Upper lobe of right lung (tissue), 1 donor: ENCODE measurements around the gene B4GALT3. TPM values are rescaled to one million over a fixed set of nuclear protein-coding genes. Genes with fewer than 3 reads are reported as not detected.

Experiments
- ATAC-seq: fragments of 200-7000 bp; cut with Tn5 transposase; one replicate; pipeline ENCODE4 v1.9.1; 2020; ENCODE audit warnings: mild to moderate bottlenecking, moderate library complexity
- DNase-seq: peaks from one replicate; pipeline ENCODE4 v3.0.0-alpha.2; 2020
- H3K27ac ChIP-seq: fragments of 200-600 bp; one replicate; pipeline ENCODE4 v1.8.0; 2022
- H3K27me3 ChIP-seq: fragments of 200-600 bp; one replicate; pipeline ENCODE4 v1.8.0; 2022; ENCODE audit warnings: mild to moderate bottlenecking
- H3K36me3 ChIP-seq: fragments of 200-600 bp; one replicate; pipeline ENCODE4 v1.8.0; 2022
- H3K4me1 ChIP-seq: fragments of 200-600 bp; one replicate; pipeline ENCODE4 v1.8.0; 2022
- H3K4me3 ChIP-seq: fragments of 200-600 bp; one replicate; pipeline ENCODE4 v1.8.0; 2022; ENCODE audit warnings: mild to moderate bottlenecking
- H3K9me3 ChIP-seq: fragments of 200-600 bp; one replicate; pipeline ENCODE4 v1.8.0; 2022
- CTCF ChIP-seq: fragments of 200-600 bp; IDR thresholded peaks from one replicate; pipeline ENCODE4 v1.8.0; 2022; ENCODE audit warnings: antibody characterized with exemption
- intact Hi-C: fragments of 100-400 bp; cut with DNase I; formaldehyde crosslinking; loops from one replicate; pipeline ENCODE4 v1.11.0; 2022
- total RNA-seq: library from RNA; stranded (reverse); fragmentation: NEBNext Ultra II Directional; extraction: Animal tissue kit (Norgen Biotek cat#: 25700); gene quantifications from one replicate; pipeline ENCODE4 v1.2.1, GENCODE V29; 2021
- donor health status: DM: no; HTN: yes; CAD: no; lungs with severe emphysema.

The B4GALT3 gene
- total RNA-seq, 1 donor from 2014 or later: 35.7 TPM

GRCh38 chr1:161196521-161197451 is 19.5 kb upstream of the B4GALT3 start:
- H3K4me1 ChIP-seq: peaks cover 55% of the 10 kb centered on the region

GRCh38 chr1:161196111-161196510 is 18.8 kb upstream of the B4GALT3 start:
- Histone ChIP-seq H3K36me3 (no peaks in the 10 kb centered on the region), H3K4me3 (peak overlapping the region; percentile 37), H3K9me3 (no peaks in the 10 kb centered on the region), H3K4me1 (peaks cover 49% of the 10 kb centered on the region), H3K27ac (no peak overlapping the region), H3K27me3 (no peaks in the 10 kb centered on the region)
- DNase-seq (no peak), ATAC-seq (no peak)
- intact Hi-C loops: no loop called here
- TF ChIP-seq CTCF: no peak

More at GRCh38 chr1:161196521-161197451, 19.5 kb upstream of the B4GALT3 start:
- no peaks in the 10 kb centered on the region for H3K9me3 ChIP-seq
- no peaks in the 10 kb centered on the region for H3K27me3 ChIP-seq
- ATAC-seq: no peak
- H3K36me3 ChIP-seq: no peaks in the 10 kb centered on the region
- intact Hi-C loops: no loop called here
- peak overlapping the region; percentile 98 for H3K27ac ChIP-seq
- H3K4me3 ChIP-seq: peak overlapping the region; percentile 37
- no peak for TF ChIP-seq CTCF
- DNase-seq: no peak

- Histone ChIP-seq H3K27me3 (no peaks in the 10 kb centered on the region), H3K4me3 (no peak overlapping the region), H3K9me3 (no peaks in the 10 kb centered on the region), H3K4me1 (peaks cover 39% of the 10 kb centered on the region), H3K27ac (no peak overlapping the region), H3K36me3 (no peaks in the 10 kb centered on the region)
- DNase-seq: no peak
- peak; percentile 17 for ATAC-seq
- TF ChIP-seq CTCF: no peak
- intact Hi-C loops: no loop called here
These were observed 17.9 kb upstream of the B4GALT3 start for GRCh38 chr1:161195171-161195570.

- peaks cover 26% of the 10 kb centered on the region for H3K4me1 ChIP-seq
These were observed 16.4 kb upstream of the B4GALT3 start for GRCh38 chr1:161193561-161194235.

More at GRCh38 chr1:161193561-161194235, 16.4 kb upstream of the B4GALT3 start:
- peak; percentile 25 for TF ChIP-seq CTCF
- H3K36me3 ChIP-seq: no peaks in the 10 kb centered on the region
- no peak for DNase-seq
- intact Hi-C loops: no loop called here
- no peak overlapping the region for H3K4me3 ChIP-seq
- no peaks in the 10 kb centered on the region for H3K9me3 ChIP-seq
- no peak overlapping the region for H3K27ac ChIP-seq
- no peak for ATAC-seq
- no peaks in the 10 kb centered on the region for H3K27me3 ChIP-seq
